Astrocyte of the spinal cord (primary cell): ENCODE data around the gene HORMAD1.

Experiments used
- DNase-seq: peaks from one replicate; pipeline ENCODE4 v3.0.0; 2011; ENCODE audit warnings: low read depth, low spot score
- H3K4me3 ChIP-seq: 2 replicates; pipeline ENCODE4 v1.5.1; 2011; ENCODE audit warnings: low read depth, mild to moderate bottlenecking, low read length, moderate library complexity
- CTCF ChIP-seq: IDR thresholded peaks from 2 replicates; pipeline ENCODE4 v1.5.1; 2012; ENCODE audit warnings: low read depth, mild to moderate bottlenecking, low read length, inconsistent platforms
- in situ Hi-C: cut with HindIII; loops from 2 replicates; pipeline ENCODE4 v1.10.0; 2017; ENCODE audit warnings: low sequenced_read_pairs

The HORMAD1 gene

DNA sequence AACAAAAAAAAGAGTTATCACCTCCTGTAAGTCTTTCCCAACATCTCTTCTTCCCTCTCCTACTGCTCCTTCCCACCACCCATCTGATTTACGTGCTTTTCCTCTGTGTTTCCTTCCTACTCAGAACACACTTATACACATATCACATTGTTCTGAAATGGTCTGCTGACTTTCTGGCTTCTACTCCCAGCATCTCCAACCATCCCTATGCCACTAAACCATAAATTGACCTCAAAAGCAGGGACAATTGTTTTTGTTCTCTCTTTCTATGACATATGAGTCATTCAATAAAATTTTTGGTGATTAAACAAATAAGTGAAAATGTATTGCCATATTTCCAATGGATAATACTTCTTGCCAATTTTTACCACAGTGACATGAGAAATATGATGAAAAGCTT, 31.9 kb downstream of the HORMAD1 start:
- in situ Hi-C loops: no loop called here

DNA sequence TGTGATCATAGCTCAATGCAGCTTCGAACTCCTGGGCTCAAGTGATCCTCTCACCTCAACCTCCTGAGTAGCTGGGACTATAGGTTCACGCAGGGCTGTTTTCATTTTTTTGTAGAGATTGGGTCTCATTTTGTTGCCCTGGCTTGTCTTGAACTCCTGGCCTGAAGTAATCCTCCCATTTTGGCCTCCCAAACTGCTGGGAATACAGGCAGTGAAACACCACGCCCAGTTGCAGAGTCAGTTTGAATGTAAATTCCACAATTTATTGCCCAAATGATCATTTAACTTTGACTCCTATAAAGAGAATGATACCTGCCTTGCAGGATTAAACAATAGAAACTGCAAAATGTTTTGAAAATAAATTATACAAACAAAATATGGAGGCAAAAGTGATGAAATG, 34.4 kb downstream of the HORMAD1 start:
- in situ Hi-C loops: no loop called here
- no peak for DNase-seq
- H3K4me3 ChIP-seq: no peak overlapping the region
- no peak for TF ChIP-seq CTCF

More for the DNA sequence above, 31.9 kb downstream of the HORMAD1 start:
- DNase-seq: no peak
- no peak for TF ChIP-seq CTCF
- no peak overlapping the region for H3K4me3 ChIP-seq

DNA sequence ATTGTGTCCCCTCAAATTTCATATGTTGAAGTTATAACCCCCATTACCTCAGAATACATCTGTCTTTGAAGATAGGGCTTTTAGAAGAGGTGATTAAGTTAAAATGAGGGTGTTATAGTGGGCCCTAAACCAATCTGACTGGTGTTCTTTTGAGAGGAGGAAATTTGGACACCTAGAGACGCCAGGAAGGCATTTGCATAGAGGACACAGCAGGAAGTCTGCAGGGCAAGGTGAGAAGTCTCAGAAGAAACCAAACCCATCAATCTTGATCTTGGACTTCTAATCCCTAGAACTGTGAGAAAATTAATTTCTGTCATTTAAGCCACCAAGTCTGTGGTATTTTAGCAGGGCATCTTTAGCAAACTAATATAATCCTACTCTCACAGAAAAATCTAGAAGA, 36.8 kb downstream of the HORMAD1 start:
- in situ Hi-C loops: no loop called here
- TF ChIP-seq CTCF: no peak
- DNase-seq: no peak
- H3K4me3 ChIP-seq: no peak overlapping the region

DNA sequence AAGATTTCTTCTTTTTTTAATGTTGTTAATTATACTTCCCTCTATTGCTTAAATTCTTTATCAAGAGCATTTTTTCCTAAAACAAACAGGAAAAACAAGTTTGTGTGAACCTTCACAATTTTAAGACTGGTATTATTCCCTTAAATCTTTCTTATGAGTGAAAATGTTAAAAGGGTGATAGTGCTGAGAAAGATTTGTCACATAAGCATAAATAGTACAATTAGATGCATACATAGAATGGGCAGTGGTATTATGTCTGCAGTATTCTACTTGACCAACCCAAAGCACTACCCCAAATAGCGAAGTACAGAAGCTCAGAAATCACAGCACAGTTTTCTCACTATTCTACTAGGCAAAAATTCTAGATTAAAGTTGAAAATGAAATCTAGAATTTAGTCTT, 41.7 kb downstream of the HORMAD1 start:
- H3K4me3 ChIP-seq: no peak overlapping the region
- in situ Hi-C loops: no loop called here
- no peak for DNase-seq
- TF ChIP-seq CTCF: no peak

DNA sequence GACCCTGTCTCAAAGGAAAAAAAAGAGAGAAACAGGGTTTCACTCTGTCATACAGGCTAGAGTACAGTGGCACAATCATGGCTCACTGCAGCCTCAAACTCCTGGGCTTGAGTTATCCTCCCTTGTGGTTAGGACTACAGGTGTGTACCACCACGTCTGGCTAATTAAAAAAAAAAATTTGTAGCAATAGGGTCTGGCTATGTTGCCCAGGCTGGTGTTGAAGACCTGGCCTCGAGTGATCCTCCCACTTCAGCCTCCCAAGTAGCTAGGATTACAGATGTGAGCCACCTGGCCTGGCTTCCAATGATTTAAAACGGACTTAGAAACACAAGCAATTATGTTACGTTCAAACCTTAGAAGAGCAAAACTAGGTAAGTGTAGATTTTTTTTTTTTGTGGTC, 45.8 kb downstream of the HORMAD1 start:
- TF ChIP-seq CTCF: no peak
- no peak overlapping the region for H3K4me3 ChIP-seq
- DNase-seq: no peak
- in situ Hi-C loops: no loop called here

- no peak for DNase-seq
- TF ChIP-seq CTCF: no peak
- H3K4me3 ChIP-seq: no peak overlapping the region
- in situ Hi-C loops: no loop called here
Measured at GRCh38 chr1:150663321-150663720, 57.4 kb downstream of the HORMAD1 start.

DNA sequence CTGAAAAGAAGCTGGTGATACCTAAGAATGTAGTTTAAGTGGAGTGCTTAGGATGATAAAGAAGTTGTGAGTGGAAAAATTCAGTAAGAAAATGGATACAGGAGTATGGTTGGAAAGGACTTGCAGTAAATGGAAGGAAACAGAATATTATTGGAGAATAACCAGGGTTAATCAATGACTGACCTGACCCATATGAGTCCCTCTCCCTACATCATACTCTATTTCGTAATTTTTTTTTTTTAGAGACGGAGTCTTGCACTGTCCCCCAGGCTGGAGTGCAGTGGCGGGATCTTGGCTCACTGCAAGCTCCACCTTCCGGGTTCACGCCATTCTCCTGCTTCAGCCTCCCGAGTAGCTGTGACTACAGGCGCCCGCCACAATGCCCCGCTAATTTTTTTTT, 57.9 kb downstream of the HORMAD1 start:
- in situ Hi-C loops: no loop called here
- no peak for DNase-seq
- H3K4me3 ChIP-seq: no peak overlapping the region
- no peak for TF ChIP-seq CTCF
